Endodermal cell (in vitro differentiated cells): ENCODE results near the gene NMRK1. TPM values are rescaled to one million over a fixed set of nuclear protein-coding genes. Genes with fewer than 3 reads are reported as not detected.
A peak's percentile ranks its signal among the peaks of the same experiment; 100 is the strongest.

Experiments used
- DNase-seq: peaks from one replicate; pipeline ENCODE4 v3.0.0-alpha.2; 2017
- H3K27ac ChIP-seq: 2 replicates; pipeline ENCODE4 v1.5.1; 2013; ENCODE audit warnings: mild to moderate bottlenecking, low read depth, low read length, moderate library complexity
- H3K27me3 ChIP-seq: 2 replicates; pipeline ENCODE4 v1.6.1; 2013; ENCODE audit warnings: mild to moderate bottlenecking, low read length, moderate library complexity; ENCODE audit not compliant: insufficient read depth, control insufficient read depth, poor library complexity, severe bottlenecking
- H3K36me3 ChIP-seq: 2 replicates; pipeline ENCODE4 v1.7.0; 2013; ENCODE audit warnings: mild to moderate bottlenecking, low read length, moderate library complexity; ENCODE audit not compliant: control insufficient read depth, insufficient read depth
- H3K4me1 ChIP-seq: one replicate; pipeline ENCODE4 v1.7.0; 2013; ENCODE audit warnings: low read length; ENCODE audit not compliant: control insufficient read depth, insufficient read depth
- H3K4me3 ChIP-seq: 2 replicates; pipeline ENCODE4 v1.5.1; 2013; ENCODE audit warnings: mild to moderate bottlenecking, low read length, moderate library complexity
- H3K9ac ChIP-seq: 2 replicates; pipeline ENCODE4 v1.6.1; 2013; ENCODE audit warnings: mild to moderate bottlenecking, low read length, moderate library complexity; ENCODE audit not compliant: poor library complexity, severe bottlenecking; ENCODE audit errors: extremely low read depth
- H3K9me3 ChIP-seq: 2 replicates; pipeline ENCODE4 v1.6.1; 2013; ENCODE audit warnings: mild to moderate bottlenecking, low read length, moderate library complexity; ENCODE audit not compliant: control insufficient read depth
- H3K27ac Mint-ChIP-seq: 2 replicates; pipeline ENCODE4 v1.8.0; 2020; ENCODE audit warnings: mixed read lengths
- H3K27me3 Mint-ChIP-seq: 2 replicates; pipeline ENCODE4 v1.8.0; 2021; ENCODE audit warnings: mild to moderate bottlenecking, mixed read lengths; ENCODE audit not compliant: insufficient read depth
- H3K36me3 Mint-ChIP-seq: 2 replicates; pipeline ENCODE4 v1.8.0; 2020; ENCODE audit warnings: low read depth, mixed read lengths
- H3K4me1 Mint-ChIP-seq: 2 replicates; pipeline ENCODE4 v1.8.0; 2020; ENCODE audit warnings: mixed read lengths
- H3K4me3 Mint-ChIP-seq: 2 replicates; pipeline ENCODE4 v1.8.0; 2020; ENCODE audit warnings: mild to moderate bottlenecking, moderate library complexity, mixed read lengths
- H3K9me3 Mint-ChIP-seq: 2 replicates; pipeline ENCODE4 v1.8.0; 2020; ENCODE audit warnings: mild to moderate bottlenecking, mixed read lengths
- WGBS, 2 experiments: methylation state at CpG; one replicate each; pipeline versions ENCODE4 v1.1.5 to v1.1.7; 2013; ENCODE audit warnings: missing lambda C conversion rate in 2 of 2, mixed read lengths in 1 of 2; ENCODE audit not compliant: insufficient coverage in 1 of 2, insufficient read length in 1 of 2; 5-methylcytosine and 5-hydroxymethylcytosine counted together
- total RNA-seq, 2 donors: library from RNA; stranded (reverse); fragmentation: NEBNext Ultra II Directional in 1 of 2; extraction: Animal tissue kit (Norgen Biotek cat#: 25700) in 1 of 2; gene quantifications; 2 replicates in 1 of 2; 3 replicates in 1 of 2; pipeline ENCODE4 v1.2.1, GENCODE V29; 2021
- TF ChIP-seq, protein P1 (sequence below): fragments of 200-600 bp; sonication (generic); conservative IDR thresholded peaks from 2 replicates; pipeline ENCODE4 v1.5.0; 2021; ENCODE audit warnings: antibody characterized with exemption, mild to moderate bottlenecking

The NMRK1 gene
- total RNA-seq, 2 donors from 2014 or later: 14.0 to 29.0 TPM

DNA sequence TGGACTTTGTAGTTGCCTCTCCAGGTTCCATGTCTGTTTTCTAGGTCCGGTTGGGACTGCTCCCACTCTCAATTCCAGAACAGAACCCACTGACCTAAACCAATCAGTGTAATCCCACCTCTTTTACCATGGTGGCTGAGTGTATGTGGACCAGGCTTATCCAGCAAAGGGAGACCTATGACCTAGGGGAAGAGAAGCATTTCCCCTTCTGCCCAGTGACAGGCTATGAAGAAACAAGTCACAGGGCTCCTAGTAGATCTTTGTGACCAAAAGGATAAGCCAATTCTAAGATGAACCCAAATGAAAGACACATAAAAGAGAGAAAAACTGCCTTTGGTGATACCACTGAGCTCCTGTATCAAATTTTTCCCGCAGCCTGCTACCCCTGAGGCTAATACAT lies 6.3 kb downstream of the NMRK1 start:
- Histone ChIP-seq H3K4me3 (no peak overlapping the region), H3K9me3 (no peaks in the 10 kb centered on the region), H3K36me3 (peaks cover 4% of the 10 kb centered on the region), H3K9ac (no peak overlapping the region), H3K4me1 (peaks cover 29% of the 10 kb centered on the region), H3K27me3 (no peaks in the 10 kb centered on the region), H3K27ac (no peak overlapping the region)
- H3K27ac Mint-ChIP-seq: no peak overlapping the region
- peaks cover 22% of the 10 kb centered on the region for H3K36me3 Mint-ChIP-seq
- H3K4me1 Mint-ChIP-seq: peaks cover 34% of the 10 kb centered on the region
- DNase-seq: no peak
- H3K9me3 Mint-ChIP-seq: no peaks in the 10 kb centered on the region
- no peaks in the 10 kb centered on the region for H3K27me3 Mint-ChIP-seq
- no peak overlapping the region for H3K4me3 Mint-ChIP-seq
- TF ChIP-seq, protein P1, sequence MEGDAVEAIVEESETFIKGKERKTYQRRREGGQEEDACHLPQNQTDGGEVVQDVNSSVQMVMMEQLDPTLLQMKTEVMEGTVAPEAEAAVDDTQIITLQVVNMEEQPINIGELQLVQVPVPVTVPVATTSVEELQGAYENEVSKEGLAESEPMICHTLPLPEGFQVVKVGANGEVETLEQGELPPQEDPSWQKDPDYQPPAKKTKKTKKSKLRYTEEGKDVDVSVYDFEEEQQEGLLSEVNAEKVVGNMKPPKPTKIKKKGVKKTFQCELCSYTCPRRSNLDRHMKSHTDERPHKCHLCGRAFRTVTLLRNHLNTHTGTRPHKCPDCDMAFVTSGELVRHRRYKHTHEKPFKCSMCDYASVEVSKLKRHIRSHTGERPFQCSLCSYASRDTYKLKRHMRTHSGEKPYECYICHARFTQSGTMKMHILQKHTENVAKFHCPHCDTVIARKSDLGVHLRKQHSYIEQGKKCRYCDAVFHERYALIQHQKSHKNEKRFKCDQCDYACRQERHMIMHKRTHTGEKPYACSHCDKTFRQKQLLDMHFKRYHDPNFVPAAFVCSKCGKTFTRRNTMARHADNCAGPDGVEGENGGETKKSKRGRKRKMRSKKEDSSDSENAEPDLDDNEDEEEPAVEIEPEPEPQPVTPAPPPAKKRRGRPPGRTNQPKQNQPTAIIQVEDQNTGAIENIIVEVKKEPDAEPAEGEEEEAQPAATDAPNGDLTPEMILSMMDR: no peak
- WGBS, 2 experiments: 44% methylated on average over 2 of the region's 2 CpGs; no CpG with 5 or more reads in 1 of the 2 experiments

DNA sequence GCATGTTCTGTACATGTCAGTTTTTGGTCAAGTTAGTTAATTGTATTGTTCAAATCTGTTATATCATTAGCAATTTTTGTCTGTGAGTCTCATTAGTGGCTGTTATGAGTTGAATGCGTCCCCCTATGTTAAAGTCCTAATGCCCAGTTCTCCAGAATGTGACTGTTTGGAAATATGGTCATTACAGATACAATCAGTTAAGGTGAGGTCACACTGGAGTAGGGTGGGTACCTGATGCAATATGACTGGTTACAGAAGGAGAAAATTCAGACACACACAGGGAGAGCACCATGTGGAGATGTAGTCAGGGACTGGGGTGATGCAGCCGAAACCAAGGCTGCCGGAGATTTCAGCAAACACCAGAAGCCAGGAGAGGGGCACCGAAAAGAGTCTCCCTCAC lies 15.1 kb downstream of the NMRK1 start:
- H3K4me1 Mint-ChIP-seq: peaks cover 9% of the 10 kb centered on the region
- WGBS, 2 experiments: 89 to 100% methylated on average over 1 to 4 of the region's 4 CpGs
- H3K27me3 Mint-ChIP-seq: no peaks in the 10 kb centered on the region

DNA sequence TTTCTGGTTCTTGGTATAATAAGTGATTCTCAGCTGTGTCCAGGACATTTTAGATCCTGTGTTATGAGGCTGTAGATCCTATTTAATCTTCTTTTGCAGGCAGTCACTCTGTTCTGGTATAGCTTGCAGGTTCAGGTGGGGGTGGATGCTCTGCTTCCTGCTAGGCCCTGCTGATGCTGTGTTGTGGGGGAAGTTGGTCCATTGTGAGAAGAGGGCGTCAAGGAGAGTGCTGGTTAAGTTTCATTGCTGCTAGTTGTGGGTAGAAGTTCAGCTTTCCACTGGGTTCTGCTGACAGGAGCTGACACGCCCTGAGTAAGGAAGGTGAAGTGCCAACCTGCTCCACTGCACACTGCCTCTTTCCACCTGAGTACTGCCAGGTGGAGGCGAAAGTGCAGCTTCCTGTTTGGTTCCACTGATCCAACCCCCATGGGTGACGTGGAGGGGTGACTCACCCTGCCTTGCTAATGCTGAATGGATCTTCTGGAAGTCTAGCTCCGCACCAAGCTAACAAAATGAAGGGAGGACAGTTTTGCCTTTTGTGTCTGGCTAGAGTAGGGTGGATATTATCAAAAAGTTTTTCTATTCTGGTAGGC lies 16.3 kb downstream of the NMRK1 start:
- no peak overlapping the region for H3K9ac ChIP-seq
- no peak overlapping the region for H3K27ac Mint-ChIP-seq
- no peaks in the 10 kb centered on the region for H3K9me3 ChIP-seq
- DNase-seq: peak; percentile 53
- no peaks in the 10 kb centered on the region for H3K27me3 Mint-ChIP-seq
- H3K4me3 Mint-ChIP-seq: no peak overlapping the region
- peaks cover 9% of the 10 kb centered on the region for H3K4me1 Mint-ChIP-seq
- H3K4me3 ChIP-seq: no peak overlapping the region
- peaks cover 7% of the 10 kb centered on the region for H3K36me3 ChIP-seq
- 89 to 96% methylated on average over 3 to 5 of the region's 5 CpGs for WGBS, 2 experiments
- TF ChIP-seq, protein P1: no peak
- no peak overlapping the region for H3K27ac ChIP-seq
- peaks cover 4% of the 10 kb centered on the region for H3K4me1 ChIP-seq
- H3K27me3 ChIP-seq: no peaks in the 10 kb centered on the region
- H3K36me3 Mint-ChIP-seq: peaks cover 5% of the 10 kb centered on the region
- H3K9me3 Mint-ChIP-seq: no peaks in the 10 kb centered on the region

More for the DNA sequence above, 15.1 kb downstream of the NMRK1 start:
- Mint-ChIP-seq H3K36me3 (peaks cover 5% of the 10 kb centered on the region), H3K27ac (no peak overlapping the region), H3K4me3 (no peak overlapping the region), H3K9me3 (no peaks in the 10 kb centered on the region)
- no peak overlapping the region for H3K27ac ChIP-seq
- TF ChIP-seq, protein P1: no peak
- no peak overlapping the region for H3K4me3 ChIP-seq
- H3K9me3 ChIP-seq: no peaks in the 10 kb centered on the region
- peaks cover 7% of the 10 kb centered on the region for H3K36me3 ChIP-seq
- DNase-seq: no peak
- no peaks in the 10 kb centered on the region for H3K27me3 ChIP-seq
- H3K4me1 ChIP-seq: peaks cover 4% of the 10 kb centered on the region
- H3K9ac ChIP-seq: no peak overlapping the region
